ENCODE data around the gene UBE2V1. TPM values are rescaled to one million over a fixed set of nuclear protein-coding genes. Genes with fewer than 3 reads are reported as not detected.
A peak's percentile ranks its signal among the peaks of the same experiment; 100 is the strongest.

Gene UBE2V1
- total RNA-seq, 1 experiment from 2014 or later = 71.5 TPM

DNA sequence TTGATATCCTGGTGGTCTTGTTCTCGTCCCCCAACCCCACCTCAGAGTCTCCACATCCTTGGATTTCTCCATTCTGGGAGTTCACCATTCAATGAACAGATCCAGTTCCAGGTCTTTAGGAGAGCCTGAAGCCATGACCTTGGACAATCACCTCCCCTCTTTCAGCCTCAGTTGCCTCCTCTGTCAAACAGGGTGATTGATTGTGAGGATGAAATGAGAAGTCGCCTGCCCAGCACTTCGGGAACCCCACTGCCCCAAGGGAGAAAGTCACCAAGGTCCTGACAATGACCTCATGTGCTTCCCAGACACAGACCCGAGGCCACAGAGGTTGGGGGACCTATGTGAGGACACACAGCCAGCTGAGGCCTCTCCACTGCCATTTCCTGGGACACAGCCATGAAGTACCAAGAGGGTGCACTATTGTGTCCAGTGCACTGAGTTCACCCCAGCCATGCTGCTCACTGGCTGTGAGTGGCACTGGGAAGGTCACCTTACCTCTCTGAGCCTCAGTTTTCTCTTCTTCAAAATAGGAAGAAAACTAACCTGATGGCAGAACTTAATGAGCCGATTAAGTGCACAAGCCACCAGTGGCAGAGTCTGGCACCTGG lies 68.5 kb downstream of the UBE2V1 start:
- DNase-seq (ENCODE audit: low read depth) = no peak

DNA sequence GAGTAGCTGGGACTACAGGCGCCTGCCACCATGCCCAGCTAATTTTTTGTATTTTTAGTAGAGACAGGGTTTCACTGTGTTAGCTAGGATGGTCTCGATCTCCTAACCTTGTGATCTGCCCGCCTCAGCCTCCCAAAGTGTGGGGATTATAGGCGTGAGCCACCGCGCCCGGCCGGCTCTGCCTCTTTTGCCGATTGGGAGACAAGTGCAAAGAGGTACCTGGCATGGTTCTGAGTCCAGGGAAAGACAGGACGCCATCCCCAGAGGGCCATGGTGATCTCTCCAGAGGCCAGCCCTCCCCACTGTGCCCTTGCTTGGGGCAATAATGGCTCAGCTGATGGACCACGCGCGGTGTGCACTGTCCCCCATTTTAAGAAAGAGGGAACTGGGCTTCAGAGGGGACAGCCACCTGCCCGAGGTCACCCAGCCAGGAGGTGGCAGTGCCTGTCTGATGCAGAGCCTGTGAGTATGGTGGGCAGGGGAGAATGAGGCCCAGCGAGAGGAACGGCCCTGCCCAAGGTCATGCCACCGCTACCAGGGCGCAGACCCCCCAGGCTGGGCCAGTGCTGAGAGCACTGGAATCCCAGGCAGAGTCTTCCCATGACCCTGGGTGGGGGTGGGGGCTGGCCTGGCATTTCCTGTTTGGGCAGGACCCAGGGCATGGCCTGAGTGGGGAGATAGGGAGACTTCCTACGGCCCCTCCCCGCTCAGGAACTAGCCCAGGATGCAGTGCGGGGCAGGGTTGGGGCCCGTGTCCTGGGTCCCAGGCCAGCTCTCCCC lies 69.2 kb downstream of the UBE2V1 start:
- no peak for DNase-seq (ENCODE audit: low read depth)

DNA sequence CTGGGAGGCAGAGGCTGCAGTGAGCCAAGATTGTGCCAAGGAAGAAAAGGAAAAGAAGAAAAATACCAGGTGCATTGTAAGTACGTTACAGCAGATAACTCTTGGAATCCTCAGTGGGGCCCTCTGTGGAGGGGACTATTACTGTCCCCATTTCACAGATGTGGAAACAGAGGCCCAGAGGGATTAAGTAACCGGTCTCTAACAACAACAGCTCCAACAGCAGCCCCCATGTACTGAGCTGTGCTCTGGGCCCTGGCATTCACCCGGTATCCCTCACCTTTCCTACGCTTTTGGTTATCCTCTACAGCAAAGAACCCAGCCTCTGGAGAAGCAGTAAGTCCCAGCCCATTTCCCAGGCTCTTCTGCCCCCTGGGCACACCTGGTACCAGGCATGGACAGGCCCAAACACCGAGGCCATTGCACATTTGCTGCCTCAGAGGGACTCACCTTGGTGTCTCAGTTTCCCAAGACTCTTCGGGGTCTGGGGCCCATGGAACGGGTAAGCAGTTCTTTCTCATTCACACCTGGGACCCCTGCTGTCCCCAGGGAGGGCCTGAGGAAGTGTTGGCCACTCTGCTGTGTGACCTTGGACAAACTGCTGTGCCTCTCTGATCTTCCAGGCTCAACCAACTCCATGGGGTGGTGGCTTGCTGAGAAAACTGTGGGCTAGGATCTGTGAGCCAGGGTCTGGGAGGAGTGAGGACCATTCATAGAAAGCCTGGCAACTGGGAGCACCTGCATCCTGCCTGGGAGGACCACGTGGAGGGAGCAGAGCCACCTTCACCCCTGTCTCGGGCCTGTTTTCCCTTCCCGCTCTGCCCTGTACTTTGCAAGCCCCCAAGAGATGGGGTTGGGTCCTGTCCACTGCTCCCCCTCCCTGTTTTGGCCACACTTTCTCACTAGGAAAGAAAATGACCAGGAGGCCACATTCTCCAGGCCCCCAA lies 70.3 kb downstream of the UBE2V1 start:
- no peak for DNase-seq (ENCODE audit: low read depth)

DNA sequence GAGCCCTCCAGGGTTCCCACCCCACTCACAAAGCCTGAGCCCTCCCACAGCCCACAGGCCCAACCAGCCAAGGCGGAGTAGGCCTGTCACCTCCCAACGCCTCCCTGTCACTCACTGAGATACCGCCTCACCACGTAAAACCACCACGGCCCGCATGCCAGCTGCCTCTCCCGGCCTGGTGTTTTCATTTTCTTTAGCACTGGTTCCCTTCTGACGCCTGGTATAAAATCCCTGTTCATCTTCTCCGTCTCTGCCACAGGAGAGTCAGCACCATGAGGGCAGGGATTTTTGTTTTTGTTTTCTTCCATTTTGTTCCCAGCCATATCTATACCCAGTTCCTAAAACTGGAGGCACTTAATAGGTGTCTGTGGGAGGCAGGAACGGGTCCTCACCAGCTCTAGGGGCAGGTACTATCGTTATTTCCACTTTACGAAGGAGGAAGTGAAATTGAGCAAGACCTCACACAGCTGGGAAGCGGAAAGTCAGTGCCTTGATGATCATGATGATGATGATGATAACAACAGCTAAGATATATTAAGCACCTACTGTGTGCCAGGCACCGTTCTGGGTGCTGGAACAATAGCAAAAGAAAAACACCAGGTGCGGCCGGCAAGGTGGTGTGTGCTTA lies 71.6 kb downstream of the UBE2V1 start:
- DNase-seq (ENCODE audit: low read depth) = no peak

DNA sequence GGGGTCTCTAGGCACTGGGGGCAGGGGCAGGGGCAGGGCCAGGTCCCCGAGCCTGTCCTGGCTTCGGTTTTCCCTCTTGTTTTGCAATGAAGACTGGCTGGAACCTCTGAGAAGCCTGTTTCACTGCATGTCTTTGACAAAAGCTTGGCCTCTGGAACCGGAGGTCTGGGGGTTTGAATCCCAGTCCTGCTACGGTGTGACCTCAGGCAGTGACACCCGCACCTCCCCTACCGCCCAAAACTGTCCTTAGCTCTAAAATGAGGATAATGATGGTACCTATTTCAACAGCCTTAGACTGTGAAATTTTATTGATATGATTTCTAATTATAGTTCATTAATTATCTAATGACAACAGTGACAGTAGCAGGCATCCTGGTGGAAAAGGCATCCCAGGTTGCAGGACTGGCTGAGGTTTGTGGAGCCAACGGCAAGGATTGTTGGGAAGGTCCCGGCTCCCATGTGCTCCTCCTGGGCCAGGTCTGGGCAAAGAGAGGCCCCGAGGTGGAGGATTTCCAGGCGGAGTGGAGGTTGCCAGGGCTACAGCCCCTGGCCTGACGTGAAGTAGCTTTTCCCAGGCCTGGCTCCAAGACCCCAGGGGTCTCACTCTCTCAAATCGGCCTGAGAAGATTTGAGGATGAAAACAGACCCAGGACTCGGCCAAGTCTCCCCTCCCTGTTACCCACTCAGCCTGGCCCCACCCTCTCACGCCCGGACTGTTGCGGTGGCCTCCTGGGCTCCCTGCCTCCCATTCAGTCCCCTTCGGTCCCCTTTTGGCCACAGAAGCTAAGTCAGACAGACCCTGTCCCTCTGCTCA lies 72.3 kb downstream of the UBE2V1 start:
- no peak for DNase-seq (ENCODE audit: low read depth)

DNA sequence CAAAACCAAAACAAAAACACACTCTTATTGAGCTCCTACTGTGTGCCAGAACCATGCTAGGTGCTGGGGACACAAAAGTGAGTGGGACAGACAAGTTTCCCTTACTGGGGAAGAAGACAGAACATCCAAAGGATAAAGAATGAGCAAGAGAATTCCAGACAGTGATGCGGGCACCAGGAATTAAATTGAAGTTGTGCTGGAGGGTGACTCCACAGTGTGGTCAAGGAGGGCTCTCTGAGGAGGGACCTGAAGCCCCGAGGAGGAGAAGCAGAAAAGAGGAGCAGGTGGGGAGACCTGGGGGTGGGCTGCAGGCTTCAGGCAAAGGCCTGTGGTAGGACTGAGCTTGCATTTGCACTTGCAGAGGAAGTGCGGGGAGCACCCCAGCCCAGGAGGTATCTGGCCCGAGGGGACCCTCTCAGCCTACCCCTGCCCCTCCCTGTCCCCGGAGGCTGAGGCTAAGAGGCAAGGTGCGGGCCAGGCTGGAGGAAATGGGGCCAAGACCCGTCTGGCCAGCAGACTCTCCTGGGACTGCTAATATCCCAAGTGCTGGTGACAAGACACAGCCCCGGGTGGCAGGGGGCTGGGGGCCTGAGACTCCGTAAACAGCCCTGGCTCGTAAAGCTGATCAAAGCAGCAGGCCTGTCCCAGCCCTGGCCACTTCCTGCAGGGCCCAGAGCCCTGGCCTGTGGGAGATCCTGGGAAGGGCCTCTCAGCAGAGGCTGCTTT lies 73.1 kb downstream of the UBE2V1 start:
- no peak for DNase-seq (ENCODE audit: low read depth)

DNA sequence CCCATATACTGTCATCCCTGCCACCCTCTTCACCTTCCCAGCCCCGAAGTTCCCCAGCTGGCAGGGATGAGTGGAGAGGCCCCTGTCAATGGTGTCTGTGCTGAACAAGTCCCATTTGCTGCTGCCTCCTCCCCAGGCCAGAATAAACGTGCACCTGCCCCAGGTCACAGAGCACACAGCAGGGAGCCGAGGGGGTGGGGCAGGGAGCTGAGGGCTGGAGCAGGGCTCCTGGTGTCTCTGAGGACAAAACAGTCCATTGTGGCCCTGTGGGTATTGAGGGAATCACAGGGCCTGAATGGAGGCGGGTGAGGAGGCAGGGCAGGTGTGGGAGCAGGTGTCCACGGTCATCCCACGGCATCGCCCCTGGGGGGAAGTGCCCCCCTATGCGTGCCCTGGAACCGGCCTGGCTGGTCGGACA lies 74.4 kb downstream of the UBE2V1 start:
- no peak for DNase-seq (ENCODE audit: low read depth)

DNA sequence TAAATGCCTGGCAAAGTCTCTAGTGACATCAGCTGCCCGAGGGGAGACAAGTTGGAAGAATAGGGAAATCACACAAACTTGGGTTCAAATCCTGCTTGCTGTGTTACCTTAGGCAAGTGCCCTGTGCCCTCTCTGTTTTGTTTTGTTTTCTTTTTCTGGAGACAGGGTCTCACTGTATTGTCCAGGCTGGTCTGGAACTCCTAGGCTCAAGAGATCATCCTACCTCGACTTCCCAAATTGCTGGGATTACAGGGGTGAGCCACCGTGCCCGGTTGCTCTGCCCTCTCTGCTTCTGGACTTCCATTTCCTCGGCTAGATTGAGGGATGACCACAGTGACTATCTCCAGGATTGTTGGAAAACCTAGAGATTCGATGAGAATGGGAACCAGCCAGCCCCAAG lies 74.8 kb downstream of the UBE2V1 start:
- DNase-seq (ENCODE audit: low read depth) = no peak

DNA sequence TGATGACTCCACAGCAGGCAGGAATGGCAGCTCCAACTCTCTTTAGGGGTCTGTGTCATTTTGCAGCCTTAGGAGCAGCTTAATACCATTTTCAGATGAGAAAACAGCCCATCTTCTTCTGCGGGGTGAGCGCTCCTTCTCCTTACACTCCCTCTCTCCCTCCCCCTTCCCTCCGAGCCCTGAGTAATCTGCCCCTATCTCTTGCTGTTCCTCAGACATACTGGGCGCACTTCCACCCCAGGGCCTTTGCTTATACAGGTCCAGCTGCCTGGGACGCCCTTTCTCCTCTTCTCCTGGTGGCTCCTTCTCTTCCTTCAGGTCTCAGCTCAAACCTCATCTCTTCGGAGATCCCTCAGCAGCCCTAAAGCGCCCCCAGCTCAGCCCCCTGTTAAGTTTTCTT lies 75.4 kb downstream of the UBE2V1 start:
- no peak for DNase-seq (ENCODE audit: low read depth)

DNA sequence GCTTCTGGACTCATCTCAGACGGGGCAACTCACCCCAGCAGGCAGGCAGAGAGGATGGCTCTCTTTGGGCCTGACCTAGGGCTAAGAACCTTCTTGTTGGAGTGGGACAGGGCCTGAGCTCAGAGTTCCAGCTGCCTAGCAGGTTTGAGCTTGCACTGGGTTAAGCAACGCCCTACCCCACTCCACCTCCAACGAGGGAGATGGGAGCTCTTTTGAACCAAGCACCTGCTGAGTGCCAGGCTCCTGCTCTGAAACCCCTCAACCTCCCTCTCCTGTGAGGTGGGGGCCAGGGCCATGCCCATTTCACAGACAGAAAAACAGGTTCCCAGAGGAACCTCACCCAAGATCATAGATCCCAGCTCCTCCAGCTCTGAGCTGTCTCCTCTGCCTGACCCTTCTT lies 75.8 kb downstream of the UBE2V1 start:
- no peak for DNase-seq (ENCODE audit: low read depth)

DNA sequence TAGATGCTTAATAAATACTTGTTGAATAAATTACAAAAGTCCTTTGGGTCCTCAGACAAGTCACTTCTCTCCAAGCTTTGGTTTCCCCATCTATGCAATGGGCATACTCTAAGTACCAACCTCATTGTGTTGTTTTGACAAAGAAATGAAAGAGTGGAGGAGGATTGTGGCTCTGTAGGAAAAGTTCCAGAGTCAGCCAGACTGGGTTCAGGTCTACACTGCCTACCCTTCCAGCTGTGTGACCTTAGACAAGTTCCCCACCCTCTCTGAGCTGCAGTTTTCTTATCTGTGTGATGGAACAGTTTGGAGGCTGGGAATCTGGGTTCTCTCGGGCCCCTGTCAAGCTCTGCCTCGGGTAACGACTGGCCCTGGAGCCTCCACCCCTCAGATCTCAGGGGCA lies 76.2 kb downstream of the UBE2V1 start:
- no peak for DNase-seq (ENCODE audit: low read depth)

DNA sequence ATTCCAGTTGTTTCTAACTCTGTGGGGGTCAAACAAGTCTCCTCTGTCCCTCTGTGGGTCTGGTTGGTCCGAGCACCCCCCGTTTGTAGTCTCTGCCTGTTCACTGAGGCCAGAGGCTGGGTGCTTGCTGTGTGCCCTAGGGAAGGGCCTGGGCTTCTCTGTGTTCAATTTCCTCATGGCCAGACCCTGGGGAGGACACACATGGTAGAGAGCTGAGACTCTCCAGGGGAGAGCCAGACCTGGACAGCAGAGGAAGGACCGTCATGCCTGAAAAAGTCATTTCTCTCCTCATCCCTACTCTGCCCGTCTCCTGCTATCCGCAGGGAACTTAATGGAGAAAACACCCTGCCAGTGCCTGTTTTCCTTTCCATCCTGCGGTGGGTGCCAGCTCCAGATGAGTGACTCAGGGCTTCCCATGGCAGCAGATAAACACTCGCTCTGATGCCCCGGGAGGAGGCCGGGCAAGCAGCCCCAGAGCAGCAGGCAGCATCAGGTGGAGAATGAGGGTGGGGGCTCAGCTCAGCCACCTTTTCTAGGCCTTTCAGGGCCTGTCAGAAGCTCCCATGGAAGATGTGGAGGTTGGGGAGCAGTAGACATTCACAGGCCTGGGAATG lies 78.3 kb downstream of the UBE2V1 start:
- DNase-seq (ENCODE audit: low read depth) = peak; percentile 55

DNA sequence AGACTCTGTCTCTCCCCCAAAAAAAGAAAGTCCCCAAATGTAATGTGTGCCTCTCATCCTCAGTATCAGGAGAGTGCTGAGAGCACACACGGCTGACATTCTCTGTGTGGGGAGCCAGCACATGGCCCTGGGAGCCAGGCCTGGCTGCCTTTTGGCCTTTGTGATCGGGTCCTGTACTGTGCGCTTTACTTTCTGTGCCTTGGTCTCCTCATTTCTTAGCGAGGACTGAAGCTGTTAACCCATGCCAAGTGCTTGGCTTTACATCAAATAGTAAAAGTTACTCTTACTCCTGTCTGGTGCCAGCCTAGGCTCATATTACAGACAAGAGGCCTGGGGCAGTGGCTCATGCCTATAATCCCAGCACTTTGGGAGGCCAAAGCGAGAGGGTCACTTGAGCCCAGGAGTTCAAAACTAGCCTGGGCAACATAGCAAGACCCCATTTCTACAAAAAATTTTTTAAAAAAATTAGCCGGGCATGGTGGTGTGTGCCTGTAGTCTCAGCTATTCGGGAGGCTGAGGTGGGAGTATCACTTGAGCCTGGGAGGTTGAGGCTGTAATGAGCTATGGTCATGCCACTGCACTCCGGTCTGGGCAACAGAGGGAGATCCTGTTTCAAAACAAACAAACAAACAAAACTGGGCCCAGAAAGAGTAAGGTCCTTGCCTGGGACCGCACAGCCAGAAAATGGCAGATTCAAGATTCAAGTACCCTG lies 79.8 kb downstream of the UBE2V1 start:
- no peak for DNase-seq (ENCODE audit: low read depth)

Other genes with a start within 250 kb of the UBE2V1 start
- 3.7 and 4.1 TPM in 2 replicates for gene SPATA2, start 197.6 kb downstream of the UBE2V1 start, total RNA-seq (2014; rRNA removed)
- gene RNF114, start 176.8 kb downstream of the UBE2V1 start, total RNA-seq (2014; rRNA removed) = 98.2 and 99.3 TPM in 2 replicates
- gene SNAI1, start 130.2 kb downstream of the UBE2V1 start, total RNA-seq (2014; rRNA removed) = not detected in 2 replicates
- 25.8 and 37.7 TPM in 2 replicates for gene PEDS1, start 40.6 kb upstream of the UBE2V1 start, total RNA-seq (2014; rRNA removed)
- 54.9 and 59.3 TPM in 2 replicates for gene CEBPB, start 77.7 kb upstream of the UBE2V1 start, total RNA-seq (2014; rRNA removed)

Data from LHCN-M2 (cell line).